GM12878 (cell line): Measurements from ENCODE around the gene TERB1.

ENCODE experiments used
- HDGF ChIP-seq: fragments of 450-650 bp; IDR thresholded peaks from 2 replicates; pipeline ENCODE4 v1.6.1; 2016; ENCODE audit warnings: antibody characterized with exemption
- IRF4 ChIP-seq: IDR thresholded peaks from 2 replicates; pipeline ENCODE4 v1.6.1; 2011; ENCODE audit warnings: low read depth, low read length
- NBN ChIP-seq: fragments of 450-650 bp; IDR thresholded peaks from 2 replicates; pipeline ENCODE4 v1.6.1; 2016
- POLR2A ChIP-seq: IDR thresholded peaks from 2 replicates; pipeline ENCODE4 v1.6.1; 2011; ENCODE audit warnings: low read depth, mild to moderate bottlenecking, low read length
- RAD21 ChIP-seq: IDR thresholded peaks from 2 replicates; pipeline ENCODE4 v1.6.1; 2011; ENCODE audit warnings: mild to moderate bottlenecking, low read depth, low read length, moderate library complexity; ENCODE audit not compliant: insufficient read depth
- SP1 ChIP-seq: IDR thresholded peaks from one replicate; pipeline ENCODE4 v1.6.1; 2011; ENCODE audit warnings: low read depth, low read length
- TCF7 ChIP-seq: IDR thresholded peaks from 2 replicates; pipeline ENCODE4 v1.6.1; 2014; ENCODE audit warnings: antibody characterized with exemption, borderline replicate concordance
- ZNF274 ChIP-seq: IDR thresholded peaks from one replicate; pipeline ENCODE4 v1.8.0; 2011; ENCODE audit not compliant: insufficient read length, insufficient read depth
- TF ChIP-seq, protein P1 (sequence below): fragments of 450-650 bp; formaldehyde crosslinking; IDR thresholded peaks from 2 replicates; pipeline ENCODE4 v1.4.0; 2020; ENCODE audit warnings: mild to moderate bottlenecking, moderate library complexity
- TF ChIP-seq, protein P2 (sequence below): IDR thresholded peaks from 2 replicates; pipeline ENCODE4 v1.6.1; 2011; ENCODE audit warnings: low read depth, low read length, improper control_type of control experiment, borderline replicate concordance
- TF ChIP-seq, protein P3 (sequence below), 3 experiments: IDR thresholded peaks in 2 of 3; conservative IDR thresholded peaks in 1 of 3; 2 replicates each; pipeline ENCODE4 v1.5.1; 2011; ENCODE audit warnings: low read depth in 3 of 3, low read length in 3 of 3, mild to moderate bottlenecking in 3 of 3, control low read depth in 2 of 3, moderate library complexity in 2 of 3, inconsistent platforms in 1 of 3, mixed read lengths in 1 of 3; ENCODE audit not compliant: control insufficient read depth in 2 of 3, insufficient read depth in 1 of 3; ENCODE audit errors: extremely low read depth in 1 of 3
- TF ChIP-seq, protein P4 (sequence below): IDR thresholded peaks from 2 replicates; pipeline ENCODE4 v1.6.1; 2012; ENCODE audit warnings: low read depth, low read length, improper control_type of control experiment

DNA sequence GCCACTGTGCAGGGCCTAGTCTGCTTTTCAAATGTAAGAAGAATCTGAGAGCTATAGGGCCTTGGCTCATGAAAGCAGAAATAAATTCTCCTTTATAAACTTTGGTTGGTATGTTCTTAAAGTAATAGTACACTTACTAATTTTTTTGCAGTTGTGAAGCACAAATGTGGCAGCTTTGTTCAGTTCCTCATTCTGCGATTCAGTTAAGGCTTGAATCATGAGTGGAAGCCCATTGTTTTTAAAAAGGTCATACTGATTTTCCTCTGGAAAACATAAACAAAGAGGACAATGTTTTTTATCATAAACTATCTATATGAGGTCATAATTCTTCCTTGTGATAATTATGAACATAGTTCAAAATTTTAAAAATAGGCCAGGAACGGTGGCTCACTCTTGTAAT, 26.4 kb downstream of the TERB1 start:
- TF ChIP-seq ZNF274 (no peak), HDGF (no peak), POLR2A (no peak), TCF7 (no peak), NBN (no peak), SP1 (no peak), RAD21 (no peak), IRF4 (no peak)
- TF ChIP-seq, protein P1, sequence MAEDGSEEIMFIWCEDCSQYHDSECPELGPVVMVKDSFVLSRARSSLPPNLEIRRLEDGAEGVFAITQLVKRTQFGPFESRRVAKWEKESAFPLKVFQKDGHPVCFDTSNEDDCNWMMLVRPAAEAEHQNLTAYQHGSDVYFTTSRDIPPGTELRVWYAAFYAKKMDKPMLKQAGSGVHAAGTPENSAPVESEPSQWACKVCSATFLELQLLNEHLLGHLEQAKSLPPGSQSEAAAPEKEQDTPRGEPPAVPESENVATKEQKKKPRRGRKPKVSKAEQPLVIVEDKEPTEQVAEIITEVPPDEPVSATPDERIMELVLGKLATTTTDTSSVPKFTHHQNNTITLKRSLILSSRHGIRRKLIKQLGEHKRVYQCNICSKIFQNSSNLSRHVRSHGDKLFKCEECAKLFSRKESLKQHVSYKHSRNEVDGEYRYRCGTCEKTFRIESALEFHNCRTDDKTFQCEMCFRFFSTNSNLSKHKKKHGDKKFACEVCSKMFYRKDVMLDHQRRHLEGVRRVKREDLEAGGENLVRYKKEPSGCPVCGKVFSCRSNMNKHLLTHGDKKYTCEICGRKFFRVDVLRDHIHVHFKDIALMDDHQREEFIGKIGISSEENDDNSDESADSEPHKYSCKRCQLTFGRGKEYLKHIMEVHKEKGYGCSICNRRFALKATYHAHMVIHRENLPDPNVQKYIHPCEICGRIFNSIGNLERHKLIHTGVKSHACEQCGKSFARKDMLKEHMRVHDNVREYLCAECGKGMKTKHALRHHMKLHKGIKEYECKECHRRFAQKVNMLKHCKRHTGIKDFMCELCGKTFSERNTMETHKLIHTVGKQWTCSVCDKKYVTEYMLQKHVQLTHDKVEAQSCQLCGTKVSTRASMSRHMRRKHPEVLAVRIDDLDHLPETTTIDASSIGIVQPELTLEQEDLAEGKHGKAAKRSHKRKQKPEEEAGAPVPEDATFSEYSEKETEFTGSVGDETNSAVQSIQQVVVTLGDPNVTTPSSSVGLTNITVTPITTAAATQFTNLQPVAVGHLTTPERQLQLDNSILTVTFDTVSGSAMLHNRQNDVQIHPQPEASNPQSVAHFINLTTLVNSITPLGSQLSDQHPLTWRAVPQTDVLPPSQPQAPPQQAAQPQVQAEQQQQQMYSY (CRISPR knock-in tag), result no peak
- TF ChIP-seq, protein P2, sequence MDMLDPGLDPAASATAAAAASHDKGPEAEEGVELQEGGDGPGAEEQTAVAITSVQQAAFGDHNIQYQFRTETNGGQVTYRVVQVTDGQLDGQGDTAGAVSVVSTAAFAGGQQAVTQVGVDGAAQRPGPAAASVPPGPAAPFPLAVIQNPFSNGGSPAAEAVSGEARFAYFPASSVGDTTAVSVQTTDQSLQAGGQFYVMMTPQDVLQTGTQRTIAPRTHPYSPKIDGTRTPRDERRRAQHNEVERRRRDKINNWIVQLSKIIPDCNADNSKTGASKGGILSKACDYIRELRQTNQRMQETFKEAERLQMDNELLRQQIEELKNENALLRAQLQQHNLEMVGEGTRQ, result no peak
- TF ChIP-seq, protein P3, sequence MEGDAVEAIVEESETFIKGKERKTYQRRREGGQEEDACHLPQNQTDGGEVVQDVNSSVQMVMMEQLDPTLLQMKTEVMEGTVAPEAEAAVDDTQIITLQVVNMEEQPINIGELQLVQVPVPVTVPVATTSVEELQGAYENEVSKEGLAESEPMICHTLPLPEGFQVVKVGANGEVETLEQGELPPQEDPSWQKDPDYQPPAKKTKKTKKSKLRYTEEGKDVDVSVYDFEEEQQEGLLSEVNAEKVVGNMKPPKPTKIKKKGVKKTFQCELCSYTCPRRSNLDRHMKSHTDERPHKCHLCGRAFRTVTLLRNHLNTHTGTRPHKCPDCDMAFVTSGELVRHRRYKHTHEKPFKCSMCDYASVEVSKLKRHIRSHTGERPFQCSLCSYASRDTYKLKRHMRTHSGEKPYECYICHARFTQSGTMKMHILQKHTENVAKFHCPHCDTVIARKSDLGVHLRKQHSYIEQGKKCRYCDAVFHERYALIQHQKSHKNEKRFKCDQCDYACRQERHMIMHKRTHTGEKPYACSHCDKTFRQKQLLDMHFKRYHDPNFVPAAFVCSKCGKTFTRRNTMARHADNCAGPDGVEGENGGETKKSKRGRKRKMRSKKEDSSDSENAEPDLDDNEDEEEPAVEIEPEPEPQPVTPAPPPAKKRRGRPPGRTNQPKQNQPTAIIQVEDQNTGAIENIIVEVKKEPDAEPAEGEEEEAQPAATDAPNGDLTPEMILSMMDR (IDR thresholded peaks at IDR 0.05 in 2 of 3, conservative IDR thresholded peaks at IDR 0.05 in 1 of 3; ENCODE audit: control insufficient read depth in 2 of 3, extremely low read depth in 1 of 3, insufficient read depth in 1 of 3, low read depth in 3 of 3, low read length in 3 of 3), result no peak
- TF ChIP-seq, protein P4, sequence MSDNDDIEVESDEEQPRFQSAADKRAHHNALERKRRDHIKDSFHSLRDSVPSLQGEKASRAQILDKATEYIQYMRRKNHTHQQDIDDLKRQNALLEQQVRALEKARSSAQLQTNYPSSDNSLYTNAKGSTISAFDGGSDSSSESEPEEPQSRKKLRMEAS, result no peak
